Naive thymus-derived CD8-positive, alpha-beta T cell (primary cell): ENCODE measurements around the gene S100A7. TPM values are rescaled to one million over a fixed set of nuclear protein-coding genes. Genes with fewer than 3 reads are reported as not detected.

Source experiments
- ATAC-seq, 2 donors: fragments of 150-1000 bp; cut with Tn5 transposase in 1 of 2; sonication (Bioruptor Pico), chemical (Tn5 transposase) in 1 of 2; 1 replicate in 1 of 2; 2 replicates in 1 of 2; pipeline ENCODE4 v1.10.0; 2021; ENCODE audit warnings: mild to moderate bottlenecking in 2 of 2, moderate library complexity in 2 of 2
- POLR2A ChIA-PET: fragments of 350-600 bp; sonication (Branson Sonifier 250); formaldehyde crosslinking; loops from one replicate; lab custom pipeline; 2021; ENCODE audit warnings: antibody characterized with exemption; lab: Charles Lee
- DNase-seq, 10 donors: peaks; one replicate each; pipeline versions ENCODE4 v3.0.0 to v3.0.0-alpha.2; 2020 to 2022
- H3K27ac Mint-ChIP-seq, 10 donors: one replicate each; pipeline ENCODE4 v1.8.0; 2020 to 2022; ENCODE audit warnings: mild to moderate bottlenecking in 10 of 10, mixed read lengths in 10 of 10, moderate library complexity in 4 of 10, inconsistent platforms in 1 of 10
- H3K27me3 Mint-ChIP-seq, 5 donors: one replicate each; pipeline ENCODE4 v1.8.0; 2021 to 2022; ENCODE audit warnings: mixed read lengths in 5 of 5
- H3K36me3 Mint-ChIP-seq, 3 donors: one replicate each; pipeline ENCODE4 v1.8.0; 2020 to 2022; ENCODE audit warnings: mixed read lengths in 3 of 3, mild to moderate bottlenecking in 2 of 3, inconsistent platforms in 1 of 3
- H3K4me1 Mint-ChIP-seq, 4 donors: one replicate each; pipeline ENCODE4 v1.8.0; 2021 to 2022; ENCODE audit warnings: mixed read lengths in 4 of 4
- H3K4me3 Mint-ChIP-seq, 10 donors: one replicate each; pipeline ENCODE4 v1.8.0; 2020 to 2022; ENCODE audit warnings: mild to moderate bottlenecking in 10 of 10, mixed read lengths in 10 of 10, moderate library complexity in 6 of 10, inconsistent platforms in 1 of 10
- H3K9me3 Mint-ChIP-seq, 9 donors: one replicate each; pipeline ENCODE4 v1.8.0; 2020 to 2022; ENCODE audit warnings: mixed read lengths in 9 of 9, mild to moderate bottlenecking in 3 of 9, inconsistent platforms in 1 of 9, moderate library complexity in 1 of 9
- polyA plus RNA-seq, 3 donors: library from polyadenylated mRNA; unstranded; fragments of 300-500 nt; fragmentation: Illumina TruSeq; gene quantifications; one replicate each; pipeline ENCODE4 v1.2.3, GENCODE V29; 2021
- total RNA-seq, 8 experiments: library from RNA in 2 of 8; stranded (reverse) in 2 of 8; gene quantifications; one replicate each; pipeline ENCODE4 v1.2.3 and lab custom pipeline; 2021 to 2026

S100A7 gene
- total and polyA plus RNA-seq, 5 experiments from 2014 or later = not detected

DNA sequence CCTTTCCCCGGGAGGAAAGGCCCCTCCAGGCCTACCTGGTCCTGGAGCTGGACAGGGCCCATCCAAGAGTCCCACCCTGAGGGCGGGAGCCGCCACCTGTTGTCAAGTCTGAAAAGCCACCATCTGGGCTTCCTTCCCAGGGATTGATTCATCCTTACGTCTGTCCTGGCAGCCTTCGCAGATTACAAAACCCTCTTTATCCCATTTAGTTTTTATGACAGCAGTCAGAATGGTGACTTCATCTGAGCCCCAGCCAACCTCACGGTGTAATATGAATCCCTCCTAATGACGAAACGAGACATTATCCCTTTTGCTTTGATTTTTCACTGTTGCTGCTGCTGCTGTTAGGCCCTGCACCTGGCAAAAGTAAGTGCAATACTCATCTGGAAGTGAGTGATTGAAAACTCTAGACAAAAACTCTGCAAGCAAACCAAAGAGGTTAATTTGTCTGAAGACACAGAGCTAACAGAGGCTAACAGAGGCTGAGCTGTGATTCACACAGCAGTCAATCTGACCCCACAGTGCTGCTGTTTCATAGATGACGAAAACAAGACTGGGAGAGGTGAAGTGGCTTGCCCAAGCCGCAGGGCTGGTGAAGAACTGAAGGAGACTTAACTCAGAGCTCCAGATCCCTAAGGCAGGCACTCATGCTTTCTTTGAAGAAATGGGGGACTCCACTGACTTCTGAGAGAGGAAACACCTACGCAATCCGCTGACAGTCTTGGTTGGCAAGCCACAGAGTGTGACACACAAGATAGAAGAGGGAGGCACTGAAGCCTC, 30.0 kb upstream of the S100A7 start:
- H3K9me3 Mint-ChIP-seq = no peaks in the 10 kb centered on the region
- H3K27me3 Mint-ChIP-seq = peaks cover 8 to 27% (median 13%) of the 10 kb centered on the region in 5 donors
- DNase-seq = peak in 2 of 10 donors; percentile 41 to 55
- peaks cover 0 to 6% (median 2%) of the 10 kb centered on the region in 4 donors for H3K4me1 Mint-ChIP-seq
- POLR2A ChIA-PET = no interaction called here
- H3K36me3 Mint-ChIP-seq = no peaks in the 10 kb centered on the region
- H3K27ac Mint-ChIP-seq = peak overlapping the region in 1 of 10 donors; percentile 86
- H3K4me3 Mint-ChIP-seq = peak overlapping the region in 1 of 10 donors; percentile 31
- peak in 1 of 2 donors; percentile 29 for ATAC-seq

DNA sequence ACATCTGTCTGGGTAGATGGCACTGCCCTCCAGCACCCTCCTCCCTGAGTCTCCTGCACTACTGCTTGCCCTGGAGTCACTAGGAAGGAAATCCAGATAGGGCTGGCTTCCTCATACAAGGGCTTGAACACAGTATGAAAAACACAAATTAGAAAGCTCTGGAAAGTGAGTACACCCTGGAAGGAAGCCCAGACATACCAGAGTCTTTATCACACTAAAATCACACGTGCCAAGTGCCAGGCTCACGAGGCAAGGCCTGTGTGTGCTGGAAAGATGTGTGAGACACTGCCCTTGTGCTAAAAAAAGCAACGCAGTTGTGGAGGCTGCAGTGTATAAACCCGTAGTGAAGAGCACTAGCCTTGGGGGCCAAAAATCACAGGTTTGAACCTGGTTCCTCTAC, 28.3 kb upstream of the S100A7 start:
- peaks cover 12 to 41% (median 23%) of the 10 kb centered on the region in 5 donors for H3K27me3 Mint-ChIP-seq
- no peak overlapping the region for H3K27ac Mint-ChIP-seq
- H3K9me3 Mint-ChIP-seq = no peaks in the 10 kb centered on the region
- H3K36me3 Mint-ChIP-seq = no peaks in the 10 kb centered on the region
- ATAC-seq (no peak), DNase-seq (no peak)
- POLR2A ChIA-PET = no interaction called here
- H3K4me3 Mint-ChIP-seq = no peak overlapping the region
- H3K4me1 Mint-ChIP-seq = no peaks in the 10 kb centered on the region

DNA sequence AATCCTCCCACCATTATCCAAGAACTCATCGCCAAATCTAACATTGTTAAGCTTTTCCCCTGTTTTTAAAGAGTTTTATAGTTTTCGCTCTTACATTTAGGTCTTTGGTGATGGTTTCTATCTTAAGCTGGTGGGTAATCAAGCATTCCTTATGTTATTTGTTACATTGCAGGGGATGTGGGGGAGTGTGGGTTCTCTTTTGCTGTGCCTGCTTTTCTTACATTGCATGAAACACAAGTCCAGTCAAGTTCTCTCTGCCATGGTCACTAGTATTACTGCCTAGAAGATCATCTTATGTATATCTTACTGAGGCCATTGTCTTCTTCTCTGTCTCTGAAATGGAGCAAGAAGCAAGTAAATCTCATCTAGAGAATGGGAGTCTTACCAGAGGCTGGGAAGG, 27.3 kb upstream of the S100A7 start:
- Mint-ChIP-seq H3K9me3 (no peaks in the 10 kb centered on the region), H3K4me1 (no peaks in the 10 kb centered on the region), H3K27me3 (peaks cover 13 to 47% (median 27%) of the 10 kb centered on the region in 5 donors), H3K4me3 (no peak overlapping the region), H3K27ac (peak overlapping the region in 1 of 10 donors; percentile 22), H3K36me3 (no peaks in the 10 kb centered on the region)
- DNase-seq (no peak), ATAC-seq (no peak)
- POLR2A ChIA-PET = no interaction called here

DNA sequence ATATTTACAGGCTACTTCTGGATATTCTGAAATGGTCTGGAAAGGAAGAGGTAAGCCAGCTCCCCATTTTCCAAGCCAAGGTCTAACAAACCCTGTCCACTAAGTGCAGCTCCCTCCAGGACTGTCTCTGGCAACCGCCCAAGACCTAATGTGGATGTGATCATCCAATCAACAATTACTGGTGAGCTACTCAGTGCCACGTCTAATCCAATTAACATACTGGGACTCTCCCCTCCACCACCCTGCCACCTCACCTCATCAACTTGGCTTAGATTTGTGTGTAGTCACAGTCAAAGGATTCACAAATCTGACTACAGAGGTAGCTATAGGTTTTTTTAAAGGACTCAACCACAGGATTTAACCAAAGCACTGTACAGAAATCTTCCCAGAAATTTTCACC, 25.4 kb upstream of the S100A7 start:
- no peak overlapping the region for H3K4me3 Mint-ChIP-seq
- H3K9me3 Mint-ChIP-seq = no peaks in the 10 kb centered on the region
- ATAC-seq (no peak), DNase-seq (no peak)
- H3K27ac Mint-ChIP-seq = no peak overlapping the region
- POLR2A ChIA-PET = no interaction called here
- peaks cover 18 to 51% (median 36%) of the 10 kb centered on the region in 5 donors for H3K27me3 Mint-ChIP-seq
- no peaks in the 10 kb centered on the region for H3K4me1 Mint-ChIP-seq
- no peaks in the 10 kb centered on the region for H3K36me3 Mint-ChIP-seq

DNA sequence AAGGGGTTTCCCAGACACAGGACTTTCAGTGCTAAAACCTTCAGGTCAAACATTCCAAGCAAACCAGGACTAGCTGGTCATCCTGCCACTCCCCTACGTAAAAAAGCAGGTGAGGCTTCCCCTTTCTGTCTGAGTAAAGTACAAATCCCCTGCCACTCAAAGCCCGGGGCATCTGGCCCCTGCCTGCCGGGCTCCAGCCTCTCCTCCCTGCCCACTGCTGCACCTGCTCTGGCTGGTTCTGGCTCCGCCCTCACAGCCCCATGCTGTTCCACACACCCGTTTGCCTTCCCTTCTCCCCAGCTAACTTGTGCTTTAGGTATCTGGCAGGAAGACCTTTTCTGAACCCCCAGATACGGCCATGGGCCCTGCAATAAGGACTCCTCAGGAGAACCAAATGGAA, 23.3 kb upstream of the S100A7 start:
- no peak for DNase-seq
- no peak for ATAC-seq
- no peak overlapping the region for H3K4me3 Mint-ChIP-seq
- peaks cover 18 to 69% (median 47%) of the 10 kb centered on the region in 5 donors for H3K27me3 Mint-ChIP-seq
- no peak overlapping the region for H3K27ac Mint-ChIP-seq
- no peaks in the 10 kb centered on the region for H3K9me3 Mint-ChIP-seq
- POLR2A ChIA-PET = no interaction called here
- no peaks in the 10 kb centered on the region for H3K36me3 Mint-ChIP-seq
- no peaks in the 10 kb centered on the region for H3K4me1 Mint-ChIP-seq

DNA sequence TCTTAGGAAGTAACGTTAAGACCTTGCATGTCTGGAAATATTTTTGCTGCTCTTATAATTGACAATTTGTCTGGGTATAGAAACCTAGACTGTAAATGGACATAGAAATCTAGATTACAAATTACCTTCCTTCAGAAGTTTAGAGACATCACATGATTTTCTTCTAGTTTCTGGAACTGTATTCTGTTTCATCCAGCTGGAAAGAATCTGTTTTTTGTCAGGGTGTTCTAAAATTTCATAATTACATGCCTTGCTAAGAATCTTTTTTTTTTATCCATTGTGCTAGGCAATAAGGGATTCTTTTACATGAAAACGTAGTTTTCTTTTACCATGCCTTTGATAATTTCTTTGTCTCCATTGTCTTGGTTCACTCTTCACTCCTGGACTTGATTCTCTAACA, 20.7 kb upstream of the S100A7 start:
- Mint-ChIP-seq H3K36me3 (no peaks in the 10 kb centered on the region), H3K4me1 (no peaks in the 10 kb centered on the region), H3K9me3 (no peaks in the 10 kb centered on the region), H3K27ac (no peak overlapping the region), H3K27me3 (peaks cover 10 to 60% (median 34%) of the 10 kb centered on the region in 5 donors), H3K4me3 (no peak overlapping the region)
- no peak for ATAC-seq
- no peak for DNase-seq
- POLR2A ChIA-PET = no interaction called here

DNA sequence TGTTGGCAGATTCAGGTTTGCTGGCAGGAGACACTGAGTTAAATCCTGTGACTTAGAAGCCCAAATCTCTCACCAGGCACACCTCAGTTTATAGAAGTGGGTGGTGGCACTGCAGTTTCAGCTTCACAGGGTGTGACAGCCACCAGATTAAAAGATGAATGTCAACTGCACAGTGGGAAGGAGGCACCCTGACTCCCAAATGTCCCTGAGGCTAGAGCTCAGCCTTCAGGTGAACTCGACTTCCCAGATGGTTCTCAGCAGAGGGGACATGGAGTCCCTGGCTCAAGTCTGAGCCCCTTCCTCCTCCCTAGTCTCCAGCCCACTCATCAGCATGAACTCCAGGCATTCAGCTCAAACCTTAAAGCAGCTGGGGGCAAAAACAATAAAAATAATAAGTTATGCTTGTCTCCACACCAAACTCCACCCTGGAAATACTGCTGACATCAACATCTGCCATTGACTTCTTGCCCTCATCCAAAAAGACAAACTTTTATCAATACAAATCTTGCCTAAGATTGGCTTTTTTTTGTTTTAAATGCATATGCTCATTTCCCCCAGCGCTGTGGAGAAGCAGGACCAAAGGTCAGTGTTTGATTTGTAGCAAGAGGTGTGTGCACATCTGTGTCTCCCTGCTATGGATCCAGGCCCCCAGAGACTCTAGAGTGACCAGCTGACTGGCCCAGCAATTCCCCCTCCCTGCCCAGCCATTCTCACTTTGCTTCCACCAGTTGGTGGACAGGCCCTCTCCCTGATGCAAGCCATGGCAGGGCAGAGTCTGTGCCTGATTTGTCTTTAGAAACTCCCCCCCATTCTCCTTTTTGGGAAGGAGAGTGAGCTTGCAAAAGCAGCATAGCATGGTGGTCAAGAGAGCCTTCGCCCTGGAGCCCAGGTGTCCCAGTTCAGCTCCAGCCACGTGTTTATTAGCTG, 18.5 kb upstream of the S100A7 start:
- H3K4me3 Mint-ChIP-seq = no peak overlapping the region
- no peak for DNase-seq
- peaks cover 8 to 50% (median 19%) of the 10 kb centered on the region in 5 donors for H3K27me3 Mint-ChIP-seq
- H3K4me1 Mint-ChIP-seq = peaks cover 0 to 1% (median 0%) of the 10 kb centered on the region in 4 donors
- POLR2A ChIA-PET = no interaction called here
- no peak for ATAC-seq
- peaks cover 0 to 4% (median 0%) of the 10 kb centered on the region in 9 donors for H3K9me3 Mint-ChIP-seq
- peaks cover 0 to 6% (median 0%) of the 10 kb centered on the region in 3 donors for H3K36me3 Mint-ChIP-seq
- no peak overlapping the region for H3K27ac Mint-ChIP-seq

DNA sequence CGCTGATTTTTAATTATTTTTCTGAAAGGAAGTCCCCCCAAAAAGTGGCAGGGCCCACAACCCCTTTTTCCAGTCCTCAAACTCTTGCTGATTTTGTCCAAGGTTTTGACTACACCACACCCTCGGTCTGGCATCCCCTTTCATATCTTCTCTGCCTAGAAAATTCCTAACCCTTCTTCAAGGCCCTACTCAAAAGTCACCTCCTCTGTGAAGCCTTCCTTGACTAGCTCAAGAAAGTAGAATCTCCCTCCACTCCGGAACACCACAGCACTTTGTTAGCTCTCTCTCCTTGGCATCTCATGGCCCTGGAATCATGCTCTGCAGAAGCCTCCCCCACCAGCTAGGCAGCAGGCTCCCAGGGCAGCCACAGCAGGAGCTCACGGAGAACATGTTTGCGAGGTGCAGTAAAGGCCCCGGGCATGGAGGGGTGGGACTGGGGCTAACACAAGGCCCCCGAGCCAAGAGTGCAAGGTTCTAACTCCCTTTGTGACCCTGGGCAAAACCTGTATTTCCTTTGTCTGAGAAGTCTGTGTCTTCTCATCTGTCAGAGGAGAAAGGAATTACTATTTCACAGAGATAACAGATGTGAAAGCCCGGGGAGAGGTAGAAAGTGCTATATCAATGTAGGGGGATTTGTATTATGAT, 17.7 kb upstream of the S100A7 start:
- DNase-seq = no peak
- peaks cover 0 to 10% (median 3%) of the 10 kb centered on the region in 9 donors for H3K9me3 Mint-ChIP-seq
- no peak for ATAC-seq
- POLR2A ChIA-PET = no interaction called here
- no peak overlapping the region for H3K27ac Mint-ChIP-seq
- no peak overlapping the region for H3K4me3 Mint-ChIP-seq
- H3K27me3 Mint-ChIP-seq = peaks cover 5 to 48% (median 17%) of the 10 kb centered on the region in 5 donors
- peaks cover 0 to 14% (median 3%) of the 10 kb centered on the region in 3 donors for H3K36me3 Mint-ChIP-seq
- H3K4me1 Mint-ChIP-seq = peaks cover 0 to 1% (median 0%) of the 10 kb centered on the region in 4 donors

DNA sequence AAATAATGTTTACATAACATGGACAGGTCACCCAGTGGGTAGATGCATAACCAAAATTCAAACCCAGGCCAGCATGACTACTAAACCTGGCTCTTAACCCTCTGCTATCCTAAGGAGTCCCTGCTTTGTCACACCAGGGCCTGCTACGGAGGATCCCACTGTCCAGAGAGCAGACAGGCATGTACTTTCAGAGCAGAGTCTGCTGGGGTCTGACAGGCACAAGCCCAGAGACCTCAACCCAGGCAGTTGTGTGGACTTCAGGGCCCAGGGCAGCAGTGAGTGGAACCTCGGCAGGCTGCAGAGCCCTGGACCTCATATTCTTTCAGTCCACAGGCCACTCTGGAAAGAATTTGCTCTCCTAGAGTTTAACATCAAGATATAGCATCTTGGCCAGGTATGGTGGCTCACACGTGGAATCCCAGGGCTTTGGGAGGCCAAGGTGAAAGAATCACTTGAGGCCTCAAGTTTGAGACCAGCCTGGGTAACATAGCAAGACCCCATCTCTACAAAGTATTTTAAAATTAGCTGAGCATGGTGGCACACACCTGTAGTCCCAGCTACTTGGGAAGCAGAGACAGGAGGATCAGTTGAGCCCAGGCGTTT, 16.1 kb upstream of the S100A7 start:
- POLR2A ChIA-PET = no interaction called here
- Mint-ChIP-seq H3K36me3 (peaks cover 2 to 28% (median 8%) of the 10 kb centered on the region in 3 donors), H3K9me3 (peaks cover 3 to 25% (median 18%) of the 10 kb centered on the region in 9 donors), H3K27ac (no peak overlapping the region), H3K4me3 (no peak overlapping the region), H3K27me3 (peaks cover 2 to 37% (median 14%) of the 10 kb centered on the region in 5 donors), H3K4me1 (peaks cover 0 to 1% (median 0%) of the 10 kb centered on the region in 4 donors)
- no peak for DNase-seq
- no peak for ATAC-seq

DNA sequence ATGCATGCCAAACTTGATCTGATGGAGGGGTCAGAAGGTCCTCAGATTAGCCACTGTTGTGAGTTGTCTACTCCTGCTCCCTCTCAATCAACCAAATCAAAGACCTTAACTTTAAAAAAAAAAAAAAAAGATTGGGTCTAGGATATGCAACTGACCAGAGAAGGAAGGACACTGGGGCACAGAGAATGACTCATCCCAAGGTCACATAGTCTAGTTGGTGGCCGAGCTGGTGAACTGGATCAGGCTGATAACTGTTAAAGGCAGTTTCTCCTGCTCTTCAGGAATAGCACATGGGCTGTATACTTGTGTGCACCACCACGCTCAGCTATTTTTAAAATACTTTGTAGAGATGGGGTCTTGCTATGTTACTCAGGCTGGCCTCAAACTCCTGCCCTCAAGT, 14.8 kb upstream of the S100A7 start:
- Mint-ChIP-seq H3K4me1 (peaks cover 0 to 1% (median 0%) of the 10 kb centered on the region in 4 donors), H3K27ac (no peak overlapping the region), H3K27me3 (peaks cover 3 to 35% (median 13%) of the 10 kb centered on the region in 5 donors), H3K4me3 (no peak overlapping the region), H3K36me3 (peaks cover 2 to 36% (median 10%) of the 10 kb centered on the region in 3 donors), H3K9me3 (peaks cover 3 to 35% (median 25%) of the 10 kb centered on the region in 9 donors)
- POLR2A ChIA-PET = no interaction called here
- DNase-seq (no peak), ATAC-seq (no peak)

DNA sequence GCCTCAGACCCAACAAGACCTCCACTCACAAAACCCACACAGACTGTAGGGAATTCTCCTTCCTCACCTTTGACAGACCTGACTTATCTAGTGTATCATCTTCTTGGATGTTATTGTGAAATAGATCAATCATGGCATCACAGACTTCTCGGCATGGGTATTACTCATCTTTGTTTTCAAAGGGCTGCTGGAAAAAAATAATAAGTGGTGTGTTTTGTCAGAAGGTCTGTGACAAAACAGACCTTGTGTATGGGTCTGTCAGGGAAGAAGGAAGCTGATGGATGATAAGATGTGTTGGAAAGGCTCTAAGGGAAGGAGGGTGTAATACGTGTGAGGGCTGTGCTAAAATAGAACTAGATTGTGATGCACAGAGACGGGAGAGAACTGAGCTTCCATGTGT, 13.9 kb upstream of the S100A7 start:
- peaks cover 3 to 37% (median 30%) of the 10 kb centered on the region in 9 donors for H3K9me3 Mint-ChIP-seq
- peaks cover 2 to 36% (median 10%) of the 10 kb centered on the region in 3 donors for H3K36me3 Mint-ChIP-seq
- H3K27me3 Mint-ChIP-seq = peaks cover 4 to 27% (median 17%) of the 10 kb centered on the region in 5 donors
- POLR2A ChIA-PET = no interaction called here
- DNase-seq (no peak), ATAC-seq (no peak)
- H3K4me1 Mint-ChIP-seq = peaks cover 0 to 1% (median 0%) of the 10 kb centered on the region in 4 donors
- H3K4me3 Mint-ChIP-seq = no peak overlapping the region
- no peak overlapping the region for H3K27ac Mint-ChIP-seq

DNA sequence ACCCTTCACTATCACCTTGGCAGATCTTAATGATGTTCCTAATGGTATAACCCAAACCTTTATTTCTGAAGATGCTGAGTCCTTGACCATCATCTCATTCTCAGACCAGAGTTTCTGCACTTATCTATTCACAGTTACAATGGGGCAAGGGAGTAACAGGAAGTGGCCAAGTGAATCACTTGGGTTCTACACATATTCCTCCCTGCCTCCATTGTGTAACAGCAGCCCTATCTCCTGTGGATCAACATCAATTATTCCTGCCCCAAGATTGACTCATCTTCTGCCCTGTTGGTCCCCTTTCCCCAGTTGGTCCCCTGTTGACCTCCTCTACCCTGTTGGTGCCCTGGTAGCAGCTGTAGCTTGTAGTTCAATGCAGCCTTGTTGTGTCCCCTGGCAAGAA, 10.3 kb upstream of the S100A7 start:
- no peak overlapping the region for H3K27ac Mint-ChIP-seq
- DNase-seq (no peak), ATAC-seq (no peak)
- peaks cover 2 to 36% (median 10%) of the 10 kb centered on the region in 3 donors for H3K36me3 Mint-ChIP-seq
- peaks cover 5 to 24% (median 17%) of the 10 kb centered on the region in 5 donors for H3K27me3 Mint-ChIP-seq
- POLR2A ChIA-PET = no interaction called here
- H3K4me1 Mint-ChIP-seq = peaks cover 0 to 3% (median under 1%) of the 10 kb centered on the region in 4 donors
- H3K4me3 Mint-ChIP-seq = no peak overlapping the region
- peaks cover 3 to 37% (median 30%) of the 10 kb centered on the region in 9 donors for H3K9me3 Mint-ChIP-seq
